Psoas muscle (tissue), 8 donors: ENCODE measurements around the gene VPS39. TPM values are rescaled to one million over a fixed set of nuclear protein-coding genes. Genes with fewer than 3 reads are reported as not detected.
A peak's percentile ranks its signal among the peaks of the same experiment; 100 is the strongest.

Experiments used
- ATAC-seq, 4 donors: fragments of 200-7000 bp; cut with Tn5 transposase; one replicate each; pipeline ENCODE4 v1.9.1; 2020; ENCODE audit warnings: moderate library complexity in 3 of 4, mild to moderate bottlenecking in 2 of 4
- DNase-seq, 2 donors: peaks; one replicate each; pipeline ENCODE4 v3.0.0-alpha.2; 2020
- H3K27ac ChIP-seq: fragments of 200-600 bp; one replicate; pipeline ENCODE4 v1.8.0; 2022
- H3K27me3 ChIP-seq, 3 donors: fragments of 200-600 bp in 1 of 3; one replicate each; pipeline versions ENCODE4 v1.6.1 to v1.8.0; 2013 to 2022; ENCODE audit warnings: low read length in 2 of 3, mild to moderate bottlenecking in 2 of 3, moderate library complexity in 1 of 3; ENCODE audit not compliant: insufficient read depth in 3 of 3
- H3K36me3 ChIP-seq, 2 donors: fragments of 200-600 bp in 1 of 2; one replicate each; pipeline versions ENCODE4 v1.6.1 to v1.8.0; 2013 to 2022; ENCODE audit warnings: low read depth in 1 of 2, mild to moderate bottlenecking in 1 of 2, moderate library complexity in 1 of 2; ENCODE audit not compliant: insufficient read depth in 1 of 2
- H3K4me1 ChIP-seq: fragments of 200-600 bp; one replicate; pipeline ENCODE4 v1.8.0; 2022
- H3K4me3 ChIP-seq: fragments of 200-600 bp; one replicate; pipeline ENCODE4 v1.8.0; 2022; ENCODE audit warnings: mild to moderate bottlenecking
- H3K9me3 ChIP-seq: fragments of 200-600 bp; one replicate; pipeline ENCODE4 v1.8.0; 2022
- CTCF ChIP-seq: fragments of 200-600 bp; IDR thresholded peaks from one replicate; pipeline ENCODE4 v1.8.0; 2022; ENCODE audit warnings: antibody characterized with exemption
- WGBS, 3 donors: extraction: QIAGEN DNeasy Blood & Tissue Kit; methylation state at CpG; one replicate each; pipeline versions ENCODE4 v1.1.6 to v1.1.7; 2013; 5-methylcytosine and 5-hydroxymethylcytosine counted together
- intact Hi-C, 2 donors: fragments of 100-400 bp; cut with DNase I; formaldehyde crosslinking; loops; one replicate each; pipeline versions ENCODE4 v1.11.0 to v1.14.2; 2022
- polyA plus RNA-seq, 3 donors: library from polyadenylated mRNA; stranded (reverse); fragments of 200-250 nt; gene quantifications; one replicate each; pipeline ENCODE4 v1.2.3, GENCODE V29; 2013
- total RNA-seq, 4 donors: library from RNA; stranded (reverse); fragmentation: NEBNext Ultra II Directional in 2 of 4; extraction: Animal tissue kit (Norgen Biotek cat#: 25700) in 2 of 4; gene quantifications; one replicate each; pipeline versions ENCODE4 v1.2.1 to v1.2.4, GENCODE V29; 2021 to 2023
- donor health status: healthy with polysubstance abuse.
- donor health status: DM: no; HTN: no; CAD: no; lungs with moderate emphysema.
- donor health status: Bipolar disorder and iron deficiency.
- donor health status: healthy.
- donor health status: DM: yes; HTN: yes; CAD: no.
- donor health status: DM: no; HTN: no; CAD: no.
- donor health status: DM: no; HTN: no; CAD: no.
- donor health status: DM: yes; HTN: yes; CAD: no.

The VPS39 gene
- total and polyA plus RNA-seq, 7 donors = 15.2 to 47.8 (median 43.3) TPM

GRCh38 chr15:42157981-42158765 is 49.9 kb downstream of the VPS39 start:
- H3K9me3 ChIP-seq = no peaks in the 10 kb centered on the region
- H3K36me3 ChIP-seq = peaks cover 2 to 45% of the 10 kb centered on the region in 2 donors
- no peak for TF ChIP-seq CTCF
- DNase-seq (no peak), ATAC-seq (peak; percentile 57 to 76 (median 58))
- peaks cover 36% of the 10 kb centered on the region for H3K4me1 ChIP-seq
- 65 to 79% (median 66%) methylated on average over 8 of the region's 8 CpGs for WGBS, 3 donors
- intact Hi-C loops = no loop called here
- peak overlapping the region; percentile 71 for H3K27ac ChIP-seq
- no peak overlapping the region for H3K4me3 ChIP-seq
- no peaks in the 10 kb centered on the region for H3K27me3 ChIP-seq

DNA sequence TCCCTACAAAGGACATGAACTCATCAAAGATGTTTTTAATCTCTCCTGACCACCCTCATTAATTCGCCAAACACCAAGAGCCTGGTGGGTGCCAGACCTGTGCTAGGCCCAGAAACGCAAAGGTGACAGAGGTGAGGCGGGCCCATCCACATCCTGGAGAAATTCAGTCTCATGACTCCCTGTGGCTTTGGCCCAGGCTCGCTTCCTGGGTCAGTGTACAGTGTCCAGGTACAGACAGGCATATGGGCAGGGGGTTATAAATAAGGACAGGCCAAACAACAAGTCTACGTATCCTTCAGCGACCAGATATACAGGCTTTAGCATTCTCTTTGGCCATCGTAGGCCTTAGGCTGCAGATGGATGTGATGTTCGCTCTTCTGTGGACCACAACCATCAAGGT is 50.7 kb downstream of the VPS39 start:
- H3K27ac ChIP-seq = peak overlapping the region; percentile 53
- 95 to 97% (median 96%) methylated on average over 8 of the region's 8 CpGs for WGBS, 3 donors
- peaks cover 0 to 37% of the 10 kb centered on the region in 2 donors for H3K36me3 ChIP-seq
- H3K4me3 ChIP-seq = no peak overlapping the region
- no peaks in the 10 kb centered on the region for H3K9me3 ChIP-seq
- intact Hi-C loops = no loop called here
- no peaks in the 10 kb centered on the region for H3K27me3 ChIP-seq
- ATAC-seq (no peak), DNase-seq (no peak)
- TF ChIP-seq CTCF = no peak
- H3K4me1 ChIP-seq = peaks cover 37% of the 10 kb centered on the region

DNA sequence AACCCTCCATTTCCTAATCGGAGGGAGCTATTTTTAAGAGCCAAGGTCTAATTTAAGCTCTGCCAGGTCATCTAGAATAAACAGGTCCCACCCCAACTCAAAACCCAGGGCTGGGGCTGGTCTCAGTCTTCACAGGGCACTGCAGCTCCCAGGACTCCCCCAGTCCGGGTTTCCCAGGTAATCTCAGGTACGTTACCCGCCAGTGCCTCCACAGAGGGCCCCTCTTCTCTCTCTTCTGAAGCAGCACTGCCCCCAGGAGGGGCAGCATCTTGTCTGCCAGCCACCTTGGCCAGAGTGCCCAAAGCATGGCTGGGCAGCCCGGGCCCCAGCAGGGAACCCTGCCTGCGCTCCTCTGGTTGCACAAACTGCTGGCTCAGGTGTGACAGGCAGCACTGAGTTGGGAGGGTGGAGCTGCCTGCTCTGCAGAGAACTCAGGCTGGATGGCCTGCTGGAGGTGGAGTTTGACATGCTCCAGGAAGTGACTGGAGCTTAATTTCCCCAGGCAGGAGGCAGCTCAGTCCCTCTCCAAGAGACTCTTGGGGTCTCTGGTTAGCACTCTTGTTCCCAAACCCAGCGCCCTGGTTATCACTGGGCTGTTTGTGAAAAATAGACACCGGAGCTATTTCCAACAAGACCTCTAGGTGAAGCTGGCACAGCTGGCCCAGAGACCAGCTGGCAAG is 51.7 kb downstream of the VPS39 start, which contains the start of gene PLA2G4F:
PLA2G4F (minus strand) TSS at position 394 of the 680 bp plus-strand sequence; CDS start at position 307, 87 bp downstream.
- Histone ChIP-seq H3K4me3 (peak within 1 kb of the TSS; percentile 52), H3K27me3 (no peaks in the 10 kb centered on the region), H3K27ac (peak within 1 kb of the TSS; percentile 89), H3K9me3 (no peaks in the 10 kb centered on the region), H3K36me3 (peaks cover 0 to 27% of the 10 kb centered on the region in 2 donors), H3K4me1 (peaks cover 47% of the 10 kb centered on the region)
- ATAC-seq = peak; percentile 47 to 73 (median 62)
- 34 to 52% (median 44%) methylated on average over 8 of the region's 8 CpGs for WGBS, 3 donors
- DNase-seq = peak in 1 of 2 donors; percentile 79
- no peak for TF ChIP-seq CTCF
- intact Hi-C loops = no loop called here

GRCh38 chr15:42155546-42156242 is 52.4 kb downstream of the VPS39 start:
- H3K27ac ChIP-seq = peak overlapping the region; percentile 89
- peaks cover 47% of the 10 kb centered on the region for H3K4me1 ChIP-seq
- peak overlapping the region; percentile 52 for H3K4me3 ChIP-seq
- intact Hi-C loops = no loop called here
- DNase-seq (no peak), ATAC-seq (no peak)
- TF ChIP-seq CTCF = no peak
- H3K36me3 ChIP-seq = peaks cover 0 to 20% of the 10 kb centered on the region in 2 donors
- WGBS, 3 donors = 60 to 63% (median 62%) methylated on average over 27 of the region's 27 CpGs
- no peaks in the 10 kb centered on the region for H3K9me3 ChIP-seq
- no peaks in the 10 kb centered on the region for H3K27me3 ChIP-seq
